Body of pancreas (tissue), 4 donors: ENCODE measurements around the gene INF2. TPM values are rescaled to one million over a fixed set of nuclear protein-coding genes. Genes with fewer than 3 reads are reported as not detected.
"Not testable (repeated sequence)": the region's sequence is repeated elsewhere in the genome, so short reads cannot be mapped to it uniquely, and the experiment has no call there.

ENCODE experiments used
- ATAC-seq: fragments of 150-250 bp; one replicate; pipeline ENCODE4 v1.9.1; 2016
- DNase-seq, 4 donors: peaks; one replicate each; pipeline ENCODE4 v3.0.0-alpha.2; 2019
- H3K27ac ChIP-seq, 4 donors: fragments of 200-600 bp; sonication (generic); 1 replicate in 3 of 4; 2 replicates in 1 of 4; pipeline versions ENCODE4 v1.5.1 to v1.6.1; 2016 to 2019; ENCODE audit warnings: mild to moderate bottlenecking in 1 of 4, mixed read lengths in 1 of 4, moderate library complexity in 1 of 4
- H3K27me3 ChIP-seq, 2 donors: fragments of 200-600 bp; sonication (generic); one replicate each; pipeline ENCODE4 v1.6.0; 2016; ENCODE audit warnings: mild to moderate bottlenecking in 1 of 2
- H3K36me3 ChIP-seq, 2 donors: fragments of 200-600 bp; sonication (generic); replicated peaks in 1 of 2; 2 replicates each; pipeline ENCODE4 v1.5.1; 2016; ENCODE audit warnings: low read depth in 2 of 2; ENCODE audit not compliant: insufficient read depth in 1 of 2
- H3K4me1 ChIP-seq: fragments of 200-600 bp; sonication (generic); one replicate; pipeline ENCODE4 v1.6.0; 2016
- H3K4me3 ChIP-seq, 2 donors: fragments of 200-600 bp; sonication (generic); 1 replicate in 1 of 2; 2 replicates in 1 of 2; pipeline ENCODE4 v1.5.1; 2016 to 2019
- H3K9me3 ChIP-seq, 3 donors: fragments of 200-600 bp; sonication (generic); 1 replicate in 2 of 3; 2 replicates in 1 of 3; pipeline ENCODE4 v1.5.1; 2016
- CTCF ChIP-seq, 7 experiments: fragments of 450-650 bp in 4 of 7; fragments of 200-600 bp in 3 of 7; sonication (generic) in 3 of 7; IDR thresholded peaks; one replicate each; pipeline ENCODE4 v1.5.1; 2016 to 2019; ENCODE audit warnings: antibody characterized with exemption in 7 of 7
- POLR2A ChIP-seq, 3 donors: fragments of 450-650 bp; IDR thresholded peaks; one replicate each; pipeline ENCODE4 v1.6.1; 2016; ENCODE audit warnings: antibody characterized with exemption in 3 of 3, mild to moderate bottlenecking in 2 of 3
- WGBS, 2 donors: methylation state at CpG; one replicate each; pipeline ENCODE4 v1.1.5; 2017; 5-methylcytosine and 5-hydroxymethylcytosine counted together
- intact Hi-C: fragments of 100-400 bp; cut with DNase I; formaldehyde crosslinking; loops from one replicate; pipeline ENCODE4 v1.15.1; 2023
- total RNA-seq, 2 donors: library from RNA; depleted of rRNA; stranded (reverse); fragments of >200 nt; gene quantifications; one replicate each; pipeline ENCODE4 v1.1.0, GENCODE V29; 2016

INF2 gene
- total RNA-seq, 2 donors from 2014 or later: 46.2 to 90.3 TPM

- DNase-seq: no peak
- Histone ChIP-seq H3K4me3 (no peak overlapping the region), H3K27me3 (no peaks in the 10 kb centered on the region), H3K9me3 (no peaks in the 10 kb centered on the region), H3K4me1 (peaks cover 10% of the 10 kb centered on the region), H3K36me3 (no peaks in the 10 kb centered on the region), H3K27ac (no peak overlapping the region)
- ATAC-seq: no peak
- no peak for TF ChIP-seq POLR2A (IDR thresholded peaks at IDR 0.05)
- TF ChIP-seq CTCF (IDR thresholded peaks at IDR 0.05): no peak
- intact Hi-C loops: loop anchor here (5.0 kb wide), 1 partner anchor 50 kb away; no protein-coding TSS in a partner anchor
- 91 to 98% methylated on average over 8 to 9 of the region's 9 CpGs for WGBS, 2 donors
Measured at GRCh38 chr14:104652386-104652785, 37.0 kb upstream of the INF2 start.

GRCh38 chr14:104653130-104653920 lies 36.1 kb upstream of the INF2 start:
- not testable (repeated sequence) for H3K4me3 ChIP-seq, ATAC-seq, H3K36me3 ChIP-seq, DNase-seq, H3K9me3 ChIP-seq, H3K27ac ChIP-seq, H3K27me3 ChIP-seq
- 91 to 95% methylated on average over 26 to 45 of the region's 52 CpGs for WGBS, 2 donors
- peaks cover 19% of the 10 kb centered on the region for H3K4me1 ChIP-seq
- intact Hi-C loops: loop anchor here (5.0 kb wide), 1 partner anchor 49 kb away; no protein-coding TSS in a partner anchor

DNA sequence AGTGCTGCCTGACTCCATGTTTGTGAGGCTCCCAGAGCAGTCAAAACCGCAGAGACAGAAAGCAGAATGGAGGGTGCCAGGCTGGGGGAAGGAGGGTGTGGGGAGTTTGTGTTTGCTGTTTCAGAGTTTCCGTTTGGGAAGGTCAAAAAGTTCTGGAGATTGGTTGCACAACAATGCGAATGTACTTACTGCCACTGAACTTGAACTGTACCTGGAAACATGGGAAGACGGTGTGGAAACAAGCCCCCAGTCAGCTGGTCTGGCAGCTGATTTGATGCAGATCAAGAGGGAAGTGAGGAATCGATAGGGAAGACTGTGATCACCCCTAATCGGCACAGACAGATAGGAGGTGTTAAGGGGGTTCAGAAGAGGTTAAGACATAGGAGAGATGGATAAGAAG lies 35.3 kb upstream of the INF2 start:
- Histone ChIP-seq H3K4me1 (peaks cover 23% of the 10 kb centered on the region), H3K27me3 (no peaks in the 10 kb centered on the region), H3K27ac (no peak overlapping the region), H3K36me3 (no peaks in the 10 kb centered on the region), H3K9me3 (no peaks in the 10 kb centered on the region), H3K4me3 (no peak overlapping the region)
- intact Hi-C loops: loop anchor here (5.0 kb wide), 1 partner anchor 48 kb away; no protein-coding TSS in a partner anchor
- TF ChIP-seq CTCF (IDR thresholded peaks at IDR 0.05) (no peak), POLR2A (IDR thresholded peaks at IDR 0.05) (no peak)
- no peak for ATAC-seq
- no peak for DNase-seq
- 39 to 54% methylated on average over 6 of the region's 6 CpGs for whole genome bisulfite sequencing, 2 donors

- Histone ChIP-seq H3K27me3 (no peaks in the 10 kb centered on the region), H3K9me3 (no peaks in the 10 kb centered on the region), H3K36me3 (no peaks in the 10 kb centered on the region), H3K4me3 (no peak overlapping the region), H3K27ac (no peak overlapping the region), H3K4me1 (peaks cover 18% of the 10 kb centered on the region)
- DNase-seq (no peak), ATAC-seq (no peak)
- TF ChIP-seq POLR2A (IDR thresholded peaks at IDR 0.05) (no peak), CTCF (IDR thresholded peaks at IDR 0.05) (no peak)
- intact Hi-C loops: no loop called here
- 89 to 90% methylated on average over 13 to 14 of the region's 14 CpGs for WGBS, 2 donors
Measured at GRCh38 chr14:104655128-104655848, 34.1 kb upstream of the INF2 start.

GRCh38 chr14:104656014-104656714 lies 33.3 kb upstream of the INF2 start:
- DNase-seq (no peak), ATAC-seq (no peak)
- Histone ChIP-seq H3K4me3 (no peak overlapping the region), H3K36me3 (no peaks in the 10 kb centered on the region), H3K9me3 (no peaks in the 10 kb centered on the region), H3K27ac (no peak overlapping the region), H3K27me3 (no peaks in the 10 kb centered on the region), H3K4me1 (peaks cover 13% of the 10 kb centered on the region)
- intact Hi-C loops: no loop called here
- 79 to 86% methylated on average over 29 of the region's 29 CpGs for WGBS, 2 donors
- TF ChIP-seq CTCF (IDR thresholded peaks at IDR 0.05) (no peak), POLR2A (IDR thresholded peaks at IDR 0.05) (no peak)
